Muscle of back (tissue), 11 donors: ENCODE results near the gene MCRIP1. TPM values are rescaled to one million over a fixed set of nuclear protein-coding genes. Genes with fewer than 3 reads are reported as not detected.
A peak's percentile ranks its signal among the peaks of the same experiment; 100 is the strongest.

Experiments
- DNase-seq, 3 donors: peaks; one replicate each; pipeline versions ENCODE4 v3.0.0 to v3.0.0-alpha.2; 2013
- polyA plus RNA-seq, 10 donors: library from polyadenylated mRNA; unstranded; fragments of 120-200 nt; gene quantifications; one replicate each; pipeline ENCODE4 v1.2.1, GENCODE V29; 2013; ENCODE audit not compliant: insufficient read length in 10 of 10

MCRIP1 gene
- polyA plus RNA-seq, 10 donors: 67.2 to 139 (median 102) TPM

- no peak for DNase-seq
Measured at GRCh38 chr17:81822996-81823819, 9.9 kb downstream of the MCRIP1 start.

- no peak for DNase-seq
Measured at GRCh38 chr17:81822312-81822637, 10.8 kb downstream of the MCRIP1 start.

- peak in 2 of 3 donors; percentile 38 to 45 for DNase-seq
Measured at GRCh38 chr17:81821603-81822311, 11.3 kb downstream of the MCRIP1 start.

GRCh38 chr17:81821147-81821546 lies 11.9 kb downstream of the MCRIP1 start:
- no peak for DNase-seq

GRCh38 chr17:81819708-81820107 lies 13.4 kb downstream of the MCRIP1 start:
- no peak for DNase-seq

- no peak for DNase-seq
Measured at GRCh38 chr17:81817758-81818147, 15.3 kb downstream of the MCRIP1 start.

GRCh38 chr17:81815646-81815986 lies 17.5 kb downstream of the MCRIP1 start:
- DNase-seq: no peak

GRCh38 chr17:81814748-81815645 lies 18.1 kb downstream of the MCRIP1 start:
- DNase-seq: no peak

- DNase-seq: no peak
Measured at GRCh38 chr17:81813861-81814683, 19.0 kb downstream of the MCRIP1 start.

- DNase-seq: no peak
Measured at GRCh38 chr17:81813371-81813684, 19.8 kb downstream of the MCRIP1 start.

GRCh38 chr17:81812571-81813370 lies 20.3 kb downstream of the MCRIP1 start:
- DNase-seq: no peak

- DNase-seq: no peak
Measured at GRCh38 chr17:81811705-81812570, 21.2 kb downstream of the MCRIP1 start.

GRCh38 chr17:81810892-81811704 lies 22.0 kb downstream of the MCRIP1 start:
- DNase-seq: no peak

GRCh38 chr17:81810476-81810875 lies 22.6 kb downstream of the MCRIP1 start:
- DNase-seq: no peak

- no peak for DNase-seq
Measured at GRCh38 chr17:81809556-81809998, 23.5 kb downstream of the MCRIP1 start.

GRCh38 chr17:81808778-81809555 lies 24.1 kb downstream of the MCRIP1 start:
- DNase-seq: no peak

GRCh38 chr17:81807839-81808238 lies 25.3 kb downstream of the MCRIP1 start:
- DNase-seq: no peak

- DNase-seq: no peak
Measured at GRCh38 chr17:81807210-81807719, 25.8 kb downstream of the MCRIP1 start.
